Upper lobe of left lung (tissue), 4 donors: Measurements from ENCODE around the gene CYP3A5.
"Not testable (repeated sequence)": the region's sequence is repeated elsewhere in the genome, so short reads cannot be mapped to it uniquely, and the experiment has no call there.

Experiments used
- CTCF ChIP-seq, 6 experiments: fragments of 450-650 bp in 4 of 6; fragments of 200-600 bp in 2 of 6; sonication (generic) in 2 of 6; IDR thresholded peaks; one replicate each; pipeline ENCODE4 v1.5.1; 2016 to 2019; ENCODE audit warnings: antibody characterized with exemption in 6 of 6
- EP300 ChIP-seq, 4 donors: sonication (generic); formaldehyde crosslinking; IDR thresholded peaks; one replicate each; pipeline ENCODE4 v1.5.1; 2017; ENCODE audit warnings: antibody characterized with exemption in 4 of 4, control low read depth in 2 of 4
- POLR2A ChIP-seq, 4 donors: fragments of 450-650 bp; IDR thresholded peaks; one replicate each; pipeline ENCODE4 v1.5.1; 2016 to 2017; ENCODE audit warnings: antibody characterized with exemption in 4 of 4, mild to moderate bottlenecking in 2 of 4

- not testable (repeated sequence) for TF ChIP-seq CTCF, POLR2A, EP300 (IDR thresholded peaks at IDR 0.05)
Measured at GRCh38 chr7:99691658-99692057, 11.9 kb upstream of the CYP3A5 start.
